ENCODE data around the gene NKAIN2.
"Not testable (repeated sequence)": the region's sequence is repeated elsewhere in the genome, so short reads cannot be mapped to it uniquely, and the experiment has no call there.

NKAIN2 gene

GRCh38 chr6:124080483-124080882 is 276.8 kb downstream of the NKAIN2 start:
- no peak for DNase-seq (ENCODE audit: low spot score)

GRCh38 chr6:124090491-124090890 is 286.8 kb downstream of the NKAIN2 start:
- DNase-seq (ENCODE audit: low spot score): no peak

- no peak for DNase-seq (ENCODE audit: low spot score)
These were observed 295.9 kb downstream of the NKAIN2 start for GRCh38 chr6:124099520-124099919.

GRCh38 chr6:124110514-124110913 is 306.8 kb downstream of the NKAIN2 start:
- no peak for DNase-seq (ENCODE audit: low spot score)

- no peak for DNase-seq (ENCODE audit: low spot score)
These were observed 315.9 kb downstream of the NKAIN2 start for GRCh38 chr6:124119596-124119995.

- DNase-seq (ENCODE audit: low spot score): no peak
These were observed 320.0 kb downstream of the NKAIN2 start for GRCh38 chr6:124123617-124124209.

- no peak for DNase-seq (ENCODE audit: low spot score)
These were observed 327.6 kb downstream of the NKAIN2 start for GRCh38 chr6:124131259-124131658.

GRCh38 chr6:124131779-124132178 is 328.1 kb downstream of the NKAIN2 start:
- DNase-seq (ENCODE audit: low spot score): no peak

GRCh38 chr6:124132256-124132655 is 328.6 kb downstream of the NKAIN2 start:
- DNase-seq (ENCODE audit: low spot score): no peak

- DNase-seq (ENCODE audit: low spot score): no peak
These were observed 339.2 kb downstream of the NKAIN2 start for GRCh38 chr6:124142852-124143251.

GRCh38 chr6:124143435-124143834 is 339.8 kb downstream of the NKAIN2 start:
- no peak for DNase-seq (ENCODE audit: low spot score)

GRCh38 chr6:124147621-124148020 is 344.0 kb downstream of the NKAIN2 start:
- no peak for DNase-seq (ENCODE audit: low spot score)

GRCh38 chr6:124148236-124148957 is 344.7 kb downstream of the NKAIN2 start:
- no peak for DNase-seq (ENCODE audit: low spot score)

- DNase-seq (ENCODE audit: low spot score): no peak
These were observed 346.0 kb downstream of the NKAIN2 start for GRCh38 chr6:124149646-124150045.

GRCh38 chr6:124158024-124158423 is 354.4 kb downstream of the NKAIN2 start:
- no peak for DNase-seq (ENCODE audit: low spot score)

GRCh38 chr6:124163676-124164075 is 360.0 kb downstream of the NKAIN2 start:
- no peak for DNase-seq (ENCODE audit: low spot score)

- no peak for DNase-seq (ENCODE audit: low spot score)
These were observed 360.7 kb downstream of the NKAIN2 start for GRCh38 chr6:124164343-124164742.

- not testable (repeated sequence) for DNase-seq (ENCODE audit: low spot score)
These were observed 363.6 kb downstream of the NKAIN2 start for GRCh38 chr6:124167249-124167648.

GRCh38 chr6:124190256-124190655 is 386.6 kb downstream of the NKAIN2 start:
- DNase-seq (ENCODE audit: low spot score): no peak

- DNase-seq (ENCODE audit: low spot score): no peak
These were observed 389.5 kb downstream of the NKAIN2 start for GRCh38 chr6:124193132-124193531.

- no peak for DNase-seq (ENCODE audit: low spot score)
These were observed 393.5 kb downstream of the NKAIN2 start for GRCh38 chr6:124197148-124197547.

GRCh38 chr6:124199286-124199685 is 395.6 kb downstream of the NKAIN2 start:
- DNase-seq (ENCODE audit: low spot score): no peak

- DNase-seq (ENCODE audit: low spot score): no peak
These were observed 397.0 kb downstream of the NKAIN2 start for GRCh38 chr6:124200661-124201060.

Measured in left forelimb (tissue), 1 donor.